ENCODE results near the gene ZNF185. TPM values are rescaled to one million over a fixed set of nuclear protein-coding genes. Genes with fewer than 3 reads are reported as not detected.

ZNF185 gene
- polyA plus RNA-seq, 3 donors: 39.1 to 82.9 (median 40.5) TPM

DNA sequence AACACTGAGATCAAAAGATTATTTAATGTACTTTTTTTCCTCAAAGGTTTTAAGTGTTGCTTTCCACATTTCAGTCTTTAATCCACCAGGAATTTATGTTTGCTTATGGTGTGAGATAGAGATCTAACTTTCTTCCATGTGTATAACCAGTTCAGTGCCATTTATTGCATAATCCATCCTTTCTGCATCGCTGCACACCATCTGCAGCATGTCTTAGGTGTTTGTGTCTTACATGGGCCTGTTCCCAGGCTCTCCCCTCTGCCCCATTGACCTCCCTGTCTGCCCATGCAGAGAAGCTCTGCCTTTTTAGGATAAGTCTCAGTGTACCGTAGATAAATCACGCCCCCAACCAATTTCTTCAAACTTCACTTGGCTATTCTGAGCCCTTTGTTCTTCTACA, 36.8 kb upstream of the ZNF185 start:
- Histone ChIP-seq H3K79me2 (ENCODE audit: insufficient read depth, low read length) (no peaks in the 10 kb centered on the region), H3K4me2 (replicated peaks; ENCODE audit: extremely low read depth, low read length, poor library complexity, severe bottlenecking) (no peak overlapping the region), H3K4me1 (ENCODE audit: control insufficient read depth in 1 of 2, insufficient read depth in 2 of 2, low read length in 2 of 2) (no peaks in the 10 kb centered on the region), H3K9ac (ENCODE audit: insufficient read depth, low read length, poor library complexity, severe bottlenecking) (no peak overlapping the region), H3K27me3 (ENCODE audit: control insufficient read depth in 2 of 2, insufficient read depth in 2 of 2, low read length in 2 of 2) (no peaks in the 10 kb centered on the region), H2AFZ (ENCODE audit: insufficient read depth, low read depth, low read length, poor library complexity, severe bottlenecking) (no peak overlapping the region), H3K4me3 (replicated peaks in 1 of 3; ENCODE audit: low read depth in 2 of 3, low read length in 3 of 3) (no peak overlapping the region), H3K9me3 (replicated peaks in 1 of 2; ENCODE audit: control insufficient read depth in 1 of 2, insufficient read depth in 1 of 2, low read length in 2 of 2) (no peaks in the 10 kb centered on the region), H4K20me1 (ENCODE audit: insufficient read depth, low read length) (no peaks in the 10 kb centered on the region), H3K36me3 (replicated peaks in 1 of 2; ENCODE audit: control insufficient read depth in 1 of 2, insufficient read depth in 2 of 2, low read length in 2 of 2) (peaks cover 48 to 64% of the 10 kb centered on the region in 2 donors), H3K27ac (ENCODE audit: low read depth in 1 of 2, low read length in 2 of 2) (no peak overlapping the region)
- Mint-ChIP-seq H3K4me1 (no peaks in the 10 kb centered on the region), H3K27me3 (ENCODE audit: low read depth in 3 of 3) (peaks cover 0 to 3% (median 0%) of the 10 kb centered on the region in 3 donors), H3K36me3 (peaks cover 53 to 58% of the 10 kb centered on the region in 2 donors), H3K4me3 (no peak overlapping the region), H3K27ac (no peak overlapping the region), H3K9me3 (peaks cover 0 to 3% (median 0%) of the 10 kb centered on the region in 7 donors)
- TF ChIP-seq, protein P1, sequence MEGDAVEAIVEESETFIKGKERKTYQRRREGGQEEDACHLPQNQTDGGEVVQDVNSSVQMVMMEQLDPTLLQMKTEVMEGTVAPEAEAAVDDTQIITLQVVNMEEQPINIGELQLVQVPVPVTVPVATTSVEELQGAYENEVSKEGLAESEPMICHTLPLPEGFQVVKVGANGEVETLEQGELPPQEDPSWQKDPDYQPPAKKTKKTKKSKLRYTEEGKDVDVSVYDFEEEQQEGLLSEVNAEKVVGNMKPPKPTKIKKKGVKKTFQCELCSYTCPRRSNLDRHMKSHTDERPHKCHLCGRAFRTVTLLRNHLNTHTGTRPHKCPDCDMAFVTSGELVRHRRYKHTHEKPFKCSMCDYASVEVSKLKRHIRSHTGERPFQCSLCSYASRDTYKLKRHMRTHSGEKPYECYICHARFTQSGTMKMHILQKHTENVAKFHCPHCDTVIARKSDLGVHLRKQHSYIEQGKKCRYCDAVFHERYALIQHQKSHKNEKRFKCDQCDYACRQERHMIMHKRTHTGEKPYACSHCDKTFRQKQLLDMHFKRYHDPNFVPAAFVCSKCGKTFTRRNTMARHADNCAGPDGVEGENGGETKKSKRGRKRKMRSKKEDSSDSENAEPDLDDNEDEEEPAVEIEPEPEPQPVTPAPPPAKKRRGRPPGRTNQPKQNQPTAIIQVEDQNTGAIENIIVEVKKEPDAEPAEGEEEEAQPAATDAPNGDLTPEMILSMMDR (IDR thresholded peaks at IDR 0.05): no peak
- DNase-seq: no peak
- intact Hi-C loops (cut with micrococcal nuclease): no loop called here
- WGBS (ENCODE audit: insufficient coverage): no CpG with 5 or more reads among the region's 3 CpGs

- no peaks in the 10 kb centered on the region for H3K4me1 Mint-ChIP-seq
- Histone ChIP-seq H3K79me2 (ENCODE audit: insufficient read depth, low read length) (no peaks in the 10 kb centered on the region), H3K4me2 (replicated peaks; ENCODE audit: extremely low read depth, low read length, poor library complexity, severe bottlenecking) (no peak overlapping the region), H3K4me3 (replicated peaks in 1 of 3; ENCODE audit: low read depth in 2 of 3, low read length in 3 of 3) (no peak overlapping the region), H4K20me1 (ENCODE audit: insufficient read depth, low read length) (no peaks in the 10 kb centered on the region), H3K27ac (ENCODE audit: low read depth in 1 of 2, low read length in 2 of 2) (no peak overlapping the region), H3K36me3 (replicated peaks in 1 of 2; ENCODE audit: control insufficient read depth in 1 of 2, insufficient read depth in 2 of 2, low read length in 2 of 2) (peaks cover 50 to 71% of the 10 kb centered on the region in 2 donors), H3K4me1 (ENCODE audit: control insufficient read depth in 1 of 2, insufficient read depth in 2 of 2, low read length in 2 of 2) (no peaks in the 10 kb centered on the region), H3K9ac (ENCODE audit: insufficient read depth, low read length, poor library complexity, severe bottlenecking) (no peak overlapping the region), H2AFZ (ENCODE audit: insufficient read depth, low read depth, low read length, poor library complexity, severe bottlenecking) (no peak overlapping the region), H3K27me3 (ENCODE audit: control insufficient read depth in 2 of 2, insufficient read depth in 2 of 2, low read length in 2 of 2) (no peaks in the 10 kb centered on the region), H3K9me3 (replicated peaks in 1 of 2; ENCODE audit: control insufficient read depth in 1 of 2, insufficient read depth in 1 of 2, low read length in 2 of 2) (no peaks in the 10 kb centered on the region)
- H3K27me3 Mint-ChIP-seq (ENCODE audit: low read depth in 3 of 3): peaks cover 0 to 3% (median 0%) of the 10 kb centered on the region in 3 donors
- H3K36me3 Mint-ChIP-seq: peaks cover 55 to 59% of the 10 kb centered on the region in 2 donors
- H3K27ac Mint-ChIP-seq: no peak overlapping the region
- TF ChIP-seq, protein P1 (IDR thresholded peaks at IDR 0.05): no peak
- no peak overlapping the region for H3K4me3 Mint-ChIP-seq
- DNase-seq: no peak
- H3K9me3 Mint-ChIP-seq: peaks cover 0 to 3% (median 0%) of the 10 kb centered on the region in 7 donors
- WGBS (ENCODE audit: insufficient coverage): no CpG with 5 or more reads among the region's 6 CpGs
- intact Hi-C loops (cut with micrococcal nuclease): no loop called here
Observed at GRCh38 chrX:152861826-152862225, 36.0 kb upstream of the ZNF185 start.

All from CD14-positive monocyte (primary cell).